PC-3 (cell line): ENCODE measurements around the gene DDC.

Source experiments
- CTCF ChIP-seq: fragments of 300-600 bp; sonication (generic); conservative IDR thresholded peaks from 2 replicates; pipeline ENCODE4 v1.5.1; 2017; ENCODE audit warnings: antibody characterized with exemption, low read depth, mild to moderate bottlenecking, low read length
- EZH2 ChIP-seq: fragments of 300-600 bp; sonication (generic); IDR thresholded peaks from one replicate; pipeline ENCODE4 v1.6.1; 2017; ENCODE audit warnings: antibody characterized with exemption, mild to moderate bottlenecking, low read length; ENCODE audit not compliant: unreplicated experiment

- TF ChIP-seq CTCF: no peak
- TF ChIP-seq EZH2: no peak
These were observed at the start of gene DDC for GRCh38 chr7:50564640-50565558.
